ENCODE data around the gene CSNK1D.

Gene CSNK1D

DNA sequence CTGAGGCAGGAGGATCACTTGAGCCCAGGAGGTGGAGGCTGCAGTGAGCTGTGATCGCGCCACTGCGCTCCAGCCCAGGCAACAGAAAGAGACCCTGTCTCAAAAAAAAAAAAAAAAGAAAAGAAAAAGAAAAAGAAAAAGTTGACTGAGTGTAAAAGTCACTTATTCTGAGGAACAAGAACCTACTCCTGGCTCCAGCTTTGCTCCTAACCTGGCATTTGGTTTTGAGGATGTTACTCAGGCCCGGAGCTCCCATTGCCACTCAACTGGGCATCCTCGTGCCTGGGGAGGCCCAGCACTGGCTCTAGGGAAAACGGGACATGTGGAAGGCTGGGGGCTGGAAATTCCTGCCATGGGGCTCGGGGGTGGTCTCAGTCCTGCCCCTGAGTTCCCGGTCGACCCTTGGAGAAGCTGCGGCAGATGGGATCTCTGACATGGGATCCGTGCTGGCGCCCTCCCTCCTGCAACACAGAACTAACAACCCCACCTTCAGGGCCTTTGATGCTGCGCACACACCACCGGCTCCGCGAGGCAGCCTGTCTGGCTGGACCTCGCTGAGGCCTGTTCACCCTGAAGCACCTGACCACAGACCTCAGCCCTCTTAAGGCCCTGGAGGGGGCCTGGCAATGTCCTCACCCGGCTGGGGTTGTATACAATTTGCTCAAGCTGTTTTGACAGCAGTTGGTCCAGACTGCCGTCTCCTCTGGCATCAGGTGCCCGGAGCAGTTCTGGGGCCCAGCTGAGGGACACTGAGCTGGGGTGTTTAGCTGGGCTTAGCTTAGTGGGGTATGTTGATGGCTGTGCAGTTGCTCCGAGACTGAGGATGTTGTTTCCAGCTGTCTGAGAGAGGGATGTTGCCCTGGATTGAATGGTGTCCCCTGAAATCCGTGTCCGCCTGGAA, 31.6 kb upstream of the CSNK1D start:
- Histone ChIP-seq H3K4me2 (ENCODE audit: low read length) (no peak overlapping the region), H4K20me1 (ENCODE audit: control insufficient read depth, insufficient read depth, low read depth, low read length) (no peaks in the 10 kb centered on the region), H3K36me3 (ENCODE audit: control insufficient read depth, low read length) (no peaks in the 10 kb centered on the region), H3K4me1 (ENCODE audit: control insufficient read depth, low read length) (peaks cover 5% of the 10 kb centered on the region), H3K4me3 (ENCODE audit: low read length) (no peak overlapping the region), H3K79me2 (ENCODE audit: control insufficient read depth, low read length) (no peaks in the 10 kb centered on the region), H3K9me3 (ENCODE audit: control insufficient read depth, insufficient read depth, low read length) (no peaks in the 10 kb centered on the region), H3F3A (ENCODE audit: control insufficient read depth, insufficient read depth) (no peaks in the 10 kb centered on the region), H3K9me2 (replicated peaks; ENCODE audit: control insufficient read depth, low read length) (no peaks in the 10 kb centered on the region), H3K27ac (ENCODE audit: low read depth, low read length) (no peak overlapping the region), H3K27me3 (ENCODE audit: control insufficient read depth, low read length) (peaks cover 18% of the 10 kb centered on the region)
- TF ChIP-seq CTCF (IDR thresholded peaks at IDR 0.05; ENCODE audit: low read depth, low read length, poor library complexity, severe bottlenecking), result no peak
- TF ChIP-seq EZH2phosphoT487 (IDR thresholded peaks at IDR 0.05; ENCODE audit: borderline replicate concordance, low read length), result no peak

- TF ChIP-seq CTCF (IDR thresholded peaks at IDR 0.05; ENCODE audit: low read depth, low read length, poor library complexity, severe bottlenecking), result no peak
- TF ChIP-seq EZH2phosphoT487 (IDR thresholded peaks at IDR 0.05; ENCODE audit: borderline replicate concordance, low read length), result no peak
- peaks cover 18% of the 10 kb centered on the region for H3K27me3 ChIP-seq (ENCODE audit: control insufficient read depth, low read length)
- no peak overlapping the region for H3K4me3 ChIP-seq (ENCODE audit: low read length)
- H3F3A ChIP-seq (ENCODE audit: control insufficient read depth, insufficient read depth), result peaks cover 2% of the 10 kb centered on the region; the same call in 1 of the 2 replicates
- no peak overlapping the region for H3K4me2 ChIP-seq (ENCODE audit: low read length)
- peaks cover 8% of the 10 kb centered on the region for H3K4me1 ChIP-seq (ENCODE audit: control insufficient read depth, low read length)
- H3K79me2 ChIP-seq (ENCODE audit: control insufficient read depth, low read length), result no peaks in the 10 kb centered on the region
- no peaks in the 10 kb centered on the region for H3K9me3 ChIP-seq (ENCODE audit: control insufficient read depth, insufficient read depth, low read length)
- H3K27ac ChIP-seq (ENCODE audit: low read depth, low read length), result no peak overlapping the region
- H3K9me2 ChIP-seq (replicated peaks; ENCODE audit: control insufficient read depth, low read length), result no peaks in the 10 kb centered on the region
- no peaks in the 10 kb centered on the region for H4K20me1 ChIP-seq (ENCODE audit: control insufficient read depth, insufficient read depth, low read depth, low read length)
- H3K36me3 ChIP-seq (ENCODE audit: control insufficient read depth, low read length), result no peaks in the 10 kb centered on the region
These were observed 30.7 kb upstream of the CSNK1D start for GRCh38 chr17:82303944-82304808.

- TF ChIP-seq EZH2phosphoT487 (IDR thresholded peaks at IDR 0.05; ENCODE audit: borderline replicate concordance, low read length) (no peak), CTCF (IDR thresholded peaks at IDR 0.05; ENCODE audit: low read depth, low read length, poor library complexity, severe bottlenecking) (no peak)
- no peaks in the 10 kb centered on the region for H3K9me3 ChIP-seq (ENCODE audit: control insufficient read depth, insufficient read depth, low read length)
- H3F3A ChIP-seq (ENCODE audit: control insufficient read depth, insufficient read depth), result peaks cover 6% of the 10 kb centered on the region; the same call in 1 of the 2 replicates
- H3K4me1 ChIP-seq (ENCODE audit: control insufficient read depth, low read length), result peaks cover 18% of the 10 kb centered on the region
- no peaks in the 10 kb centered on the region for H3K79me2 ChIP-seq (ENCODE audit: control insufficient read depth, low read length)
- H4K20me1 ChIP-seq (ENCODE audit: control insufficient read depth, insufficient read depth, low read depth, low read length), result no peaks in the 10 kb centered on the region
- H3K27me3 ChIP-seq (ENCODE audit: control insufficient read depth, low read length), result peaks cover 18% of the 10 kb centered on the region
- no peaks in the 10 kb centered on the region for H3K9me2 ChIP-seq (replicated peaks; ENCODE audit: control insufficient read depth, low read length)
- H3K4me3 ChIP-seq (ENCODE audit: low read length), result no peak overlapping the region
- no peaks in the 10 kb centered on the region for H3K36me3 ChIP-seq (ENCODE audit: control insufficient read depth, low read length)
- H3K27ac ChIP-seq (ENCODE audit: low read depth, low read length), result no peak overlapping the region
- no peak overlapping the region for H3K4me2 ChIP-seq (ENCODE audit: low read length)
These were observed 29.8 kb upstream of the CSNK1D start for GRCh38 chr17:82302991-82303943.
